Renal cortex interstitium (tissue), 11 donors: Measurements from ENCODE around the gene ATP6V0D1. TPM values are rescaled to one million over a fixed set of nuclear protein-coding genes. Genes with fewer than 3 reads are reported as not detected.

Experiments used
- DNase-seq, 11 donors: peaks; one replicate each; pipeline ENCODE4 v3.0.0-alpha.2; 2013; ENCODE audit warnings: low read depth in 9 of 11, low spot score in 4 of 11; ENCODE audit errors: extremely low read depth in 1 of 11
- polyA plus RNA-seq, 3 donors: library from polyadenylated mRNA; unstranded; fragments of 120-200 nt; gene quantifications; one replicate each; pipeline ENCODE4 v1.2.1, GENCODE V29; 2013; ENCODE audit not compliant: insufficient read length in 3 of 3

The ATP6V0D1 gene
- polyA plus RNA-seq, 3 donors = 84.1 to 99.9 (median 90.5) TPM

DNA sequence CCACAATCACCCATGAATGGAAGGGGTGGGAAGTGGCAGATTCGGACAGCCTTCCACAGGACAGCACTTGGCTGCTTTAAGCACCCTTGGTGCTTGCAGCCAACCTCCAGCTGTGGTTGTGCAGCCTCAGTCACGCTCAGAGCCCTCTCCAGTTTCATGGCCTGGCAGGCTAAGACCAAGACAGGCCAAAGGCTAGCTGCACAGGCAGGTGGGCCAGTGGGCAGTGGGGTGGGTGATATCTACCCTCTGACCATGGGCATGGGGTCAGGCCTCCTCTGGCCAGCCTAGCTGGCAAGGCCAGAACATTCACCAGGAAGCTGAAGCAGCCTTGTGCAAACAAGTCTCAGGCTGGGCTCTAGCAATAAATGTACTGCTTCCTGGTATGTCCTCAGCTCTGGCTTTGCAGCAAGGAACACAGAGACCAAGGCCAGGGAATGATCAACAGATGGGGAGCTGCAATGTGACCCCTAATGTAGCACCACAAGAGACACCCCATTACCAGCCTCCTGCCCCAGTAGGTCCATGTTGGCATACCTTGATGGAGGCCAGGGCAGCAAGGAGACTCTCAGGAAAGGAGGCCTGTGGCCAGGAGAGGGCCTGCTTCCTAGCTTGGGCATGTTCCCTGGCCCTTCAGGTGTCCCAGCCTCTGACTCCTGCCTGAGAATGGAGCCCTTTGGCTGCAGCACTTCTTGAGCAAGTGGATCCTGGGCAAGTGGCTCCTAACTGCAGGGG is 29.1 kb downstream of the ATP6V0D1 start:
- no peak for DNase-seq

DNA sequence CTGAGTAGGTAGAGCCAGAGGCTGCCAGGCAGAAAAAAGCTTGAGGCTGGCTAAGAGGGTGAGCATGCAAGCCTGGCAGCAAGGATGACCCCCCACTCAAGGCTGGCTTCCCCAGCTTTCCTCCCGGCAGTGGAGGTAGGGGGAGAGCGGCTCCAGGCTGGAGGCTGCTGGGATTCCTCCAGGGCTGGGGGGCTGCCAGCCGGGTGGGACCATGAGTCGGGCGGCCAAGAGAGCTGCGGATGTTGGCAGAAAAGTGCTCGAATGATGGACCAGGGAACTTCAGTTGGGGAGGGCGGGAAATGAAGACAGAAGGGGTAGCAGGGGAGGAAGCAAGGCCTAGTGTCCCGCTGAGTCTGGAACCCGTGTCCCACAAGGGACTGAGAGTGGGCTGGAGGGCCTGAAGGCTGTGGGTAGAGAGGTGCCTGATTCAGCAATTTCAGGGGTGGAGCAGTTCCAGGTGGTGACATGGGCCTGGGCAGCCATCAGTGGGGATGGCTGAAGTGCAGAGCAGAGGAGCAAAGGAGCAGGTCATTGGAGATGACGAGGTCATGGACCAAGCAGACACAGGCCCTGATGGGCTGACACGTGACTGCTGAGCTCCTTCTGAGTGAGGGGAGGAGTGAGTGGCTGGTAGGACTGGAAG is 29.8 kb downstream of the ATP6V0D1 start:
- DNase-seq = no peak

DNA sequence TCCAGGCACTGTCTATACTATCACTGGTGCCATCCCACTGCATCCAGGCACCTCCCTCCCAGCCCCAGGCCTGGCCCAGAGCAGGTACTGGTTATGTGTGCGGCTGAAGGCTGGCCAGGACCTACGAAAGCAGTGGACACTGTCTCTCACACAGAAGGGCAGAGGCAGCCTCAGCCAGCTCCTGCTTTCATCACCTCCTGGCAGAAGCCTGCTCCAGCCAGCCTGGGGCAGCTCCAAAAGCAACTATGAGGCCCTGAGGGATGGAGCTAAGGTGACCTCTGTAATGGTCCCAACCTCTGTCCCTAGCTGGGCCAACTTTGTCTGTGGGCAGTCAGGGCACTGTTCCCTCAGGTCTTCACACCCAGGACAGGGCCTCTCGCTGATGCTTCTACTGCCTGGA is 31.2 kb downstream of the ATP6V0D1 start:
- DNase-seq = no peak

DNA sequence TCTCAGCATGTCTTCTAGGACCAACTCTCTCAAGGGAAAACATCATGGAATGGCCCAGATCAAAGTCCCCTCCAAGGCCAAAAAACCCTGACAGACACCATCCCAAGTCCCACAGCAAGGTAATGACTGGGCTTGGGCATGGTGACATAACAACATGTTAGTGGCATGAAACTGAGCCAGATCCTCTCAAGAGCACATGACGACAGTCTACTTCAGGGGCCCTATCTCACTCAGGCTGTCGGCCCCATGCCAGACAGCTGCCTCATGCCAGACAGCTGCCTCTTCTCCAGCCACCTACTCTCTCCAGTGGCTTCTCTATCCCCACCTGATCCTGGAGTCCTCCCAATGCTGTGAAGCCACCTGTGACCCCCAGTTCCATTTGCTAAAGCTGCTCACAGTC is 31.6 kb downstream of the ATP6V0D1 start:
- no peak for DNase-seq

DNA sequence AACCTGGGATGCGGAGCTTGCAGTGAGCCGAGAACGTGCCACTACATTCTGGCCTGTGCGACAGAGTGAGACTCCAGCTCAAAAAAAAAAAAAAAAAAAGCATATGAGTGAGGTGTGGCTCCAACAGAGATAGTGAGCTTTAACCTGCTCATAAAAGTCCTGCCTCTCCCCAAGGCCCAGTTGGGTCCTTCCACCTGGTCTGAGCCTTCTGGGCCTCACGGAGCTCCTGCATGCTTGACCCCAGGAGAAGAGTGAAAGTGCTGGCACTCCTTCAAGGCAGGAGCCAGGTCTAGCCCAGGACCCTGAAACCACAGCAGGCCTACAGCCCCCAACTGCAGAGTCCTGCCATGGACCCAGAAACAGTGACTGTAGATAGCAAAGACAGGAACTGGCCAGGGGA is 32.4 kb downstream of the ATP6V0D1 start:
- no peak for DNase-seq

DNA sequence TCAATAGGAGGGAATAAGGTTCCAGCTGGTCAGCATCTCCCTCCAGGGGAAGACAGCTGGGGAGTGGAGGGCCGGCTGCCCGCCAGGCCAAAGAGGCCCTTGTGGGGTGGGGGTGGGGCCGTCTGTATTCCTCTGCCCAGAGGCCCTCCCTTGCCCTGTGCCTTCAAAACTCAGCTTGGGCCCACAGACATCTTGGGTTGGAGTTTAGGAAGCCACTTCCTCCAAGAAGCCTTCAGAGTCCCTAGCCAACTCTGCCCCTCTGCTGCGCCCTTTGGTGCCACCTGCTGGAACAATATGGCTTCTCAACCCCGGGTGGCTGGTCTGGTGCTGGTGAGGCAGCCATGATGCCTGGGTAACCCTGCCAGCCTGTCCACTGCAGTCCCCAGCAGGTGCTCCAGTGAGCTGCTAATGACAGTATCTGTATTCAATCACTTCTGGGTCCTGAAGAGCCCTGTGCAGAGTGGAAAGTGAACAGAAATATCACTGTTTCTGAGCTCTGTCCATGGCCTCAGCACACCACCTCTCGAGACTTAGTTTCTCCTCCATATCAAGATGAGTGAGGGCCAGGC is 33.4 kb downstream of the ATP6V0D1 start:
- peak in 2 of 11 donors; percentile 40 to 66 for DNase-seq

DNA sequence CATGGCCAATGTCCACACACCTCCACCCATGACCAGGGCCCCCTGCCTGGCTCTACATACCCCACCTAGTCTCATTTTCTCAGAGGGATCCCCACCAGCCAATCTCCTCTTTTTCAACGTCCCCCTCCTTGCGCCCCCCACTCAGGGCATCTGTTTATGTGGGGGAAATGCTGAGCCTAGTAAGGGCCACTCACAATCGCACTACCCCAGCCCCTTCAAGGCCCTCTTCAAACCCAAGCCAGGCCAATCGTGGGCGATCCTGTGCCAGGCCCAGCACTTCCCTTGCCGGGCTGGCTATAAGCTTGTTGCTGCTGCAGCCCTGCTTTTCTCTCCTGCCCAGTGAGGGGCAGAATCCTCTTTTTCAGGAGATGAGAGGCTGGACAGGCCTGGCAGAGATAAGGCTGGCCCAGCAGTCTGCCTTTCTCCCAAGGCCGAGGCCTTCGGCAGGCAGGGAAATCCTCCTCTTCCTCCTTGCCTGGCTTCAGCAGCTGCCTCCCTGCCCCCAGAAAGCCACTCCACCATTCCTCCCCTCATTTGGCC is 33.9 kb downstream of the ATP6V0D1 start:
- no peak for DNase-seq

DNA sequence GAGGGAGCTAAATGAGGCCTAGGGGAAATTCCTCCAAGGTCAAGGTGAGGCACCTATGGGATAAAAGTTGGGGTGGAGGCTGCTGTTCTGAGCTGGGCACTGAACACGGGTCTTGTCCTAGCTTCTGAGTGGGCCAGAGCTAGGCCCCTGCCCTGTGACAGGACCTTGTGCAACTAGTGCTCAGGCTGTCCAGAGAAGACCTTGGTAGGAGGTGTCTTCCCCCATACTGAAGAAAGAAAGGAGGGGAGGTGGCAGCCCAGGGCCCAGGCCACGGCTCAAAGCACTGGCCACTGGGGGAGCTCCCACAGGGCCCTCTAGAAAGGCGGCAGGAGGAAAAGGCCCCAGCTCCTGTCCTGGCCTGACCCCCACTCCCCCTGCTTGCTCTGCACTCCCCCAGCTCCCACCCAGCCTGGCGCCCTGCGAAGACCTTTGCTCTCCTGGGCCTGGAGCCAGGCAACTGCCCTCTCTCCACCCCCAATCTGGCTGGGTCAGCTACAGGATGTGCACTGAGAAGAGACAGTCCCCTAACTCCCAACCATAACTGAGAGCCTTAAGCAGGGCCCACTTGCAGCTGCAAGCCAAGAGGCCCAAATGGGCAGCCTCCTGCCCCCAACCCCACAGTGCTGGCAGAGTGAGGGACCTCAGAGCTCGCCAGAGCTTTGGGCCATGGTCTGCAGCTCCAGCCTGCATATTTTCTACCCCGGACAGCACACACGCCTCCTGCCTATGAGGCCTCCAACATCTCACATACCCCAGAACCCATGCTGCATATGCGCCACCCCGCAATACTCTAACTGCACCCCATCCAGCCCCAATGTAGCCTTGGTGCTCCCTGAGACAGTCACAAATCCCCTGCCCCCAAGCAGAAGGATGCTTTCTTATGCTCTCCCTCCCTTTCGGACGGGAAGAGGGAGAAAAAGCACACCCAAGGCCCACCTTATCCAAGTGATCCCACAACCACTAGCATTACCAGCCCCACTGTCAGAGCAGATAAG is 34.7 kb downstream of the ATP6V0D1 start:
- peak in 1 of 11 donors; percentile 65 for DNase-seq

DNA sequence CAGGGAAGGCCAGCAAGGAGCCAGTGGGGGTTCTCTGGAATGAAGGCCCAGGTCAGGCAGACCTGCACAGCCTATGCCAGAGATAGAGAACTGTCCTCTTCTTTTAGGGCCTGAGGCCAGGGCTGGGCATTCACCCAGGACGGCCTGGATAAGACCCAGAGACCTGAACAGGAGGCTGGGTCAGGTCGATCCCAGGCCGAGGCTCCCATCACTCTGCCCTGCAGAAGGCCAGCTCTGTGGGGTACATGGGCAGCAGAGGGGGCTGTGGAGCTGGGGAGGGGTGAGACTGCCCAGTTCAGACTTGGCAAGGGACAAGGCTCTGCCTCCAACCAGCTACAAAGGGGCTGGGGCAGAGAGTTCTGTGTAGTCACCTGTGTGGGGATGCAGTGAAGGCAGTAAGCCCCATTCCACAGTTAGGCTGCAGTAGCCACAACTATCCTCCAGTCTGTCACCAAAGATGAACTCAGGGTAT is 35.5 kb downstream of the ATP6V0D1 start:
- no peak for DNase-seq

DNA sequence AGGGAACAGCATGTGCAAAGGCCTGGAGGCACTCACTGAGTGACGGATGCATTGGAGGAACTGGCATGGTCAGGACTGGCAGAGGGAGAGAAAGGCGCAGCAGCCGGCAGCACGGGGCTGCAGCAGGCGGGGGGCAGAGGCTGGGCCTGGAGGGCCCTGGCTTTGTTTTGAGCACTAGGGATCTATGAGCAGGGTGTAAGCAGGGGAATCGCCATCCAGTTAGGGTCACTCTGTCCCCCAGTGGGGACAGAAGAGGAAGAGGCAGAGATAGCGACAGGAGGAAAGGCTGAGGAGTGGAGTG is 35.9 kb downstream of the ATP6V0D1 start:
- no peak for DNase-seq

DNA sequence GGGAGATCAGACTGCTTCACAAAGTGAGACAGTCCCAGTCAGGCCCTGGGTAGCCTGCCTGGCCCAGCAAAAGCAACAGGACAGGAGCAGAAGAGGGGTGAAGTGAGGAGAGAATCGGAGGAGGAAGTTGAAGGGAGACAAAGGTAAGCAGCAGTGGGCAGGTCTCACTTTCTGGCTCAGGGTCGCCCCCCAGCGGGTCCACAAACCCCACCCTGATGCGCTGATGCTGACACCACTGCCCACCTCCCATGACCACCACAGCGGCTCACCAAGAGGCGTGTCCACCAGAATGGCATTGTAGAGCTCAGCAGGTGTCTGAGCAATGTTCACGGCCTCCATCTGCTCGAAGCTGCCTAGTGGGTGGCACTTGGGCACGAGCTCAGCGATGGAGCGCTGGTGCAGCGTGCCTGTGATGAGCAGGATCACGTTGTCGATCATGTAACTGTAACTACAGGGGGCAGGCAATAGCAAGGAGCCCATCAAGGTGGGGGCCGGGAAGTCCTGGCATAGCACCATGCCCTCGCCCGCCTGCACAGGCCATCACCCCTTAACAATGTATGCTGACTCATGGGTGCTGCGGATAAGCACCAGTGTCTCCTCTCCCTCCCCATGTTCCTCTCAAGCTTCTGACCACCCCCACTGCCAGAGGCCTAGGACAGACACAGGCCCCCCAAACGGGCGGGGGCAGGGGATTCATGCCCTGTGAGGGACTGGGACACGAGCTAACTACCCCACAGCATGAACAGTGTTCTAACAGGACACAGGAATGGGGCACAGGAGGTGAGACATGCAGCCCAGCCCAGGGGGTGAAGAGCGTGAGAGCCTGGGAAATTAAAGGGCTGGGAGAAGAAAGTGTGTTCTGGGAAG is 36.5 kb downstream of the ATP6V0D1 start:
- DNase-seq = no peak

DNA sequence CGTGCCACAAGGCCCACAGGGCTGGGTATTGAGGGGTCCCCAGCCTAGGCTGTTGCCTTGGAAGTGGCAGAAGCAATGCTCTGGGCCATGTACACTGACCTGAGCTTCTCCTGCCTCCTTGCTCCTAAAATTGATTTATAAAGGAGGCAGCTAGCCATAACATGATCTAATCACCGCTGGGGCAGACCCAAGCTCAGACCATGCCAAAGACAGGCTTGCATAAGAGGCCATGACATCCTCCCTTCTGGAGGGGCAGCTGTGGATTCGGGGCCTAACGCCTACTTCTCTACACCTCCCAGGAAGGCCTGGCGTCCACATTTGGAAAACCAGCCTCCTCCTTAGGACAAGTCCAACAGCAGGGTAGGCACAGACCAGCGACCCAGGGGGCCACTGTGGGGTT is 37.7 kb downstream of the ATP6V0D1 start:
- DNase-seq = no peak

DNA sequence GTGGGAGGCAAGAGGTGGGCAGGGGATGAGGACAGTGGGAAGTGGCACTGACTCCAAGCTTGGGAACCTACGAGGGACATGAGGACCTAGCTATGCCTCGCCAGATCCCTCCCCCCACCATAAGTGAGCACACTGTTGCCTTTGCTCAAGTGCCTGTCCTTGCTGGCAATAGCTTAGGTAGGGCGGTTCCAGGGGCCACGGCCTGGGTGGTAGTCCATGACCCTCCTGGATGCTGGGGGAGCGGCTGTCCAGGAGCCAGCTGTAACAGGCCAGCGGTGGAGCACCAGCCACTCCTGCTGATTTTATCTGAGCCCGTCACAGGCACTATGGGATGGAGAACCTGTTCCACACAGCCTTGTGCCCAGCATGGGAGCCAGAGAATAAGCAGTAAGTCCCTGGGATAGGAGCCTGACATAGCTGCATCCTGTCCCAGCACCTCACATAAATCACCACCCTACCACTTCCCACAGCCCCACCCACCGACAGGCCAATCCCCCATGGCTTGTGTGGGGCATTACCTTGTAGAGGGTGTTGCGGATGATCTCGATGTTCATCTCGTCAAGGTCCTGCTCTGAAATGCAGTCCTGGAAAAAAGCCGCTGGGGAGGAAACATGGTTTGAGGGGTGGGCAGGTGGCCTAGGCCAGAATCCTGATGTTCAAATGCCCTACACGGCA is 38.2 kb downstream of the ATP6V0D1 start:
- DNase-seq = no peak

DNA sequence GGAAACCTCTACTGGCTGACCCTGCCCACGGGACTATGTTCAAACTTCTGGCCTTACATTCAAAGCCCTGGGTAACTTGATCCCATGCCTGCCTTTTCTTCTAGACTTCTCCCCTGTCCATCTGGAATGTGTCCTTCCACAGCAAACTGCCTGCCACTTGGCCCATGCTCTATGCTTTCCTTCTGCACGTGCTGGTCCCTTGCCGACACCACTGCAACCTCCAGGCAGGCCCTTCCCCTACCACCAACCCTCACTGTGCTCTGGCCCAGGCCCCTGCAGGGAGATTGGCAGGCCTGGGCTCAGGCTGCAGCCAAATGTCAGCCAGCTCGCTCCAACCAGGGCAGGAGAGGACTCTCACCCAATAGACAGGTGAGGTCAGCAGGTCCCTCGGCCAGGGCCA is 39.0 kb downstream of the ATP6V0D1 start:
- DNase-seq = no peak

DNA sequence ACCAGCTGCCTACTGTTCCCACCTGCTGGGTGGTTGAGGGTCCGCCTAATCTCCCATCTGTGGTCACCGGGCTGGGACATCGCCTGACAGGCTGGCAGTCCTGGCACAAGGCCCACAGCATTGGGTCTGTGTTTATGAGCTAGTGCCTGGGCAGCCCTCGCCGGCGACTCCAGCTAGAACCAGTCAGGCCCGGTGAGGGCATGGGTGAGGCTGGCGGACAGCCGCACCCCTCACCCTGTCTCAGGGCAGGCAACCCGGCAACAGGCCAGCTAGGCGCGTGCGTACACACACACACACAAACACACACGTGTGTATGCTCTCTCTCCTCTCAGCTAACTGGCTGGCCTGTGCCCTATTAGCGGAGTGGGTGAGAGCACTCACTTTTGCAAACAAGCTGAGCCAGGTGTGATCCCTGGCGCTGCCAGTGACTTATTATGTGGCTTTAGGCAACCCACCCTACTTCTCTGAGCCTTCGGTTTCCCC is 39.6 kb downstream of the ATP6V0D1 start:
- DNase-seq = no peak

DNA sequence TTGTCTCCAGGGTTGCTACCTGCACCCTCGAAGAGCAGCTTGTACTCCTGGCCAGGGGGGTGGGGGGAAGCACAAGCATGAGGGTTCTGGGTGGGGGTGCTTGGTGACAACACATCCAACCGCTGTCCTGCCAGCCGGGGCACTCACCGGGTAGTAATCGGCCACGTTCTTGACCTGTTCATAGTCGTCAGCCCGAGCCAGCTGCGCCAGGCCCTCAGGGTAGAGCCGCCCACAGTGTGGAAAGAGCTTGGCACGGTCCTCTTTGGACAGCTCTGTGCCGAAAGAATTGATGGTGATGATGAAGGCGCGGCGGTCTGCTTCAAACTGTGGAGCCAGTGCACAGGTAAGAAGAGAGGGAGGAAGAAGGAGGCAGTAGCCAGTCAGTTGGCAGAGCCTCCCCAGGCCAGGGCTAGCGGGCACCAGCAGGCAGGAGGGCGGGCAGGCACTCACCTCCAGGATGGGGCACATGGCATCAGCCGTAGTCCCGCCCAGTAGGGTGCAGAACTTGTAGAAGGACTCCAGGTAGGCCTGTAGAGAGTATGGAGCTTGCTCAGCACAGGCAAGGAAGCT is 42.0 kb downstream of the ATP6V0D1 start:
- DNase-seq = no peak

DNA sequence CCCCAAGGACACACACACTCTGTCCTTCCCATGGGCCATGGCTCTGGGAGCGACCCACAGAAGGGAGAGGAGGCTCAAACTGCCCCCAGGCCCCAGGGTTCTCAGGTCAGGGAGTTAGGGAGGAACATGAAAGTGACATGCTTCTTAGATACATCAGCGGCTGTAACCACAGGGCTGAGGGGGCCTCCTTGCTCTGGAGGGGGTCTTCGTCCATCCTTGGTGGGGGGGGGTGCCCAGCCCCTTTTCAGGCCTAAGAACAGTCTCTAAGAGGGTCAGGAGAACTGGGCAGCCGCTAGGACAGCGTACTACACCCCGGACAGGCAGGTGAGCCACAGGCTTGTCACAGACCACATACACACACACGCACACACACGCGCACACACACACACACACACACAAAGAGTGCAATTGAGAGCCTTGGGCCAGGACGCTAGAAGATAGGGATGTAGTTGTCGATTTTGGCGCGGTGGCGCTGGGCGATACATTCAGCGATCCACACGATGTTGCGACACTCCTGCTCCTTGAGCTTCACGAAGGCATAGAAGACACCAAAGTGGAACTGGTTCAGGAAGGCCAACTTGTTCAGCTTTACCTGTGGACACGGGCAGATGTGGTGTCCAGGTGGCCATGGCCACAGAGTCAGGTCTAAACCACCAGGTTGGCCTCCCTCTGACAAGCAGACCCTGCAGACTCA is 42.7 kb downstream of the ATP6V0D1 start:
- DNase-seq = no peak
